HG03342 (cell line): Measurements from ENCODE around the gene TOPORS.

Experiments
- ATAC-seq: cut with Tn5 transposase; IDR thresholded peaks from one replicate; pipeline ENCODE4 v1.9.1; 2021; ENCODE audit warnings: mild to moderate bottlenecking, moderate library complexity; ENCODE audit not compliant: unreplicated experiment

Gene TOPORS

DNA sequence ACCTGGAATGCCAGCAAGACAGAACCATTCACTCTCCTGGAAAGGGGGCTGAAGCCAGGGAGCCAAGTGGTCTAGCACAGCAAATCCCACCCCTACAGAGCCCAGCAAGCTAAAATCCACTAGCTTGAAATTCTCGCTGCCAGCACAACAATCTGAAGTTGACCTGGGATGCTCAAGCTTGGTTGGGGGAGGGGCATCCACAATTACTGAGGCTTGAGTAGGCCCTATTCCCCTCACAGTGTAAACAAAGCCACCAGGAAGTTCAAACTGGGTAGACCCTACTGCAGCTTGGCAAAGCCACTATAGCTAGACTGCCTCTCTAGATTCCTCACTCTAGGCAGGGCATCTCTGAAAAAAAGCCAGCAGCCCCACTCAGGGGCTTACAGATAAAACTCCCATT lies 43.7 kb downstream of the TOPORS start:
- no peak for ATAC-seq

DNA sequence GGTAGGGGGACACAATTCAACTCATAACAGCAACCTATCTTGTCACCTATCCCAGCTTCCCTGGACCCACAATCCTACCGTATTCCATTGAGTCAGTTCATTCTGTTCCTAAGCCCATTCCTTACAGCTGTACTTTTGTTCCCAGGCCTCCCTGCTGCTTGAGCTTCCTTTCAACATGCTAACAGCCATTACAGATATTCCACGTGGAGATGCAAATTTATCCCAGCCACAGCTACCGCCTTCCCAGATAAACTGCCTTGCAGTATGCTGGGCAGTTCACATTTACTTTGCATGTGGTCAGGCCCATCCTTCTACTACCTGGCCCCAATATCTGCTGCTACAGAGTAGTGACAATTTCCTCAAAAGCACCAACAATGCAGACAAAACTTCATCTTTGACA lies 49.4 kb downstream of the TOPORS start:
- no peak for ATAC-seq

DNA sequence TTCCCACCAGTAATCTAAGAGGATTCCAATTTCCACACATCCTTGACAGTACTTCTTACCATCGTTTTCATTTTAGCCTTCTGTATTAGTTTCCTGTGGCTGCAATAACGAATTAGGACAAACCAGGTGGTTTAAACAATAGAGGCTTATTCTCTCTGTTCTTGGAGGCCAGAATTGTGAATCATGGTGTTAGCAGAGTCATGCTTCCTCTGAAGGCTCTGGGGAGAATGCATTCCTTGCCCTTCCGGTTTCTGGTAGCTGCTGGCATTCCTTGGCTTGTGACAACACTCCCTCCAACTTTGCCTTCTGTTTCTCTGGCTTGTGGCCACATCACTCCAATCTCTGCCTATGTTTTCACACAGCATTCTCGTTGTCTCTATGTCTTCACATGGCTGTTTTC lies 49.9 kb downstream of the TOPORS start:
- no peak for ATAC-seq

DNA sequence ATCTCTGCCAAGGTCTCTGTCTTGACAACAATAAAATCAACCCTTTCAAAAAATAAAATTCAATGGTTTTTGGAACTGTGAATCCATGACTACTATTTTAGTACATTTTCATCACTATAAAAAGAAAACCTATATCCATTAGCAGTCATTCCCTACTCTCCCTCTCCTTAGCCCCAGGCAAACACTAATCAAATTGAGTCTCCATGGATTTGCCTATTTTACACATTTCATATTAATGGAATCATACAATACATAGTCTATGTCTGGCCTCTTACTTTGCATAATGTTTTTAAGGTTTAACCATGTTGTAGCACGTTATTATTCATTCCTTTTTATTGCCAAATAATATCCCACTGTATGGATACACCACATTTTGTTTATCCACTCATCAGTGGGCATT lies 50.5 kb downstream of the TOPORS start:
- ATAC-seq: no peak

DNA sequence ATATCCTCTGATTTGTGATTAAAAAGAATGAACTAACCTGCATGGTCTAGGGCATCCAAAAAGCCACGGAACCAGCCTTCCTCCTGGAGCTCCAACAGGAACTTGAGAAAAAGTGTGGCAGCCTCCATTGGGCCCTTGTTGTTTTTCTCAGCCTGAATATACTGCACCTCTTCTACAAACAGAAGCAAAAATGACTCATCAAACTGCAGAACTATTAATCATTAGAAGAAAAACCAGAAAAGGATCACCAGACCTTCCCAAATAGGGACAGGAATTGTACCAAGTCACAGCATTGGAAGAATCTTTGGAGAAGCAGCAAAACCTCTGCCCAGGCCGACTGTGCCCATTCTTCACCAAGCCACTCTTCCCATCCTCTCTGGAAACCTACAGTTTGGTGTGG lies 51.6 kb downstream of the TOPORS start:
- no peak for ATAC-seq

DNA sequence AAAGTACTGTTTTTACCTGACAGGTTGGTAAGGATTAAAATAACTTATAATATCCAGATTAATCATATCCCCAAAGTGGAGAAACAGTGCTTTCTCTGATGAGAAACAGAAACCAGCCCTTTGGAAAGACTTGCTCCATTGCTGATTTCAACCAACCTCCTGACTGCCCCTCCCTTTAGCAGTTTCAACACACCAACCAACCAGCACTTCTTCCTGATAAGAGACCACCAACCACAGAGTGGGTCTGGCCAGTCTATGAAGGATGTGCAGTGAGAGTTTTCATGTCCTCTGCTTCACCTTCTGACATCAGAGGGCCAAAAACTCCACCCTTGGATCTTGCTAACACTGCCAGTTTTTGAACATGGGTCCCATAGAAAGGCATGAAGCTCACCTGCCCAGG lies 54.5 kb downstream of the TOPORS start:
- no peak for ATAC-seq

DNA sequence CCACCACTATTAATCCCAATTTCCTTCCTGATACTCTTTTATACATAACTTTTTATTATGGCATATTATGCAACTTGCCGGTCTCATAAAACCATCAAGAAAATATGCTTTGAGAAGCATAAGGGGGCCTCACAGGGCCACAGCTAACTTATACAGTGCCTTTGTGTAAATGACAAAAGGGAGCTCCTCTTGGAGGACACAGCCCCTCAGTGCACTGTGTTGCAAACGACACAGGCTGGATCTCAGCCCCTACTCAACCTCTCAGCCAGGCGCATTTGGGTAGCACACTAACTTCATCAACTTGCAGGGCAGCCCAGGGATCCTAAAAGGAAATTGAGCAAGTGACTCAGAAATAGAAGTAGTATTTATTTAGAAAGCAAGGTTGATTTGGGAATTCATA lies 61.8 kb downstream of the TOPORS start:
- no peak for ATAC-seq
